WTC11 (cell line): ENCODE measurements around the gene MND1. TPM values are rescaled to one million over a fixed set of nuclear protein-coding genes. Genes with fewer than 3 reads are reported as not detected.
"Not testable (repeated sequence)": the region's sequence is repeated elsewhere in the genome, so short reads cannot be mapped to it uniquely, and the experiment has no call there.

Experiments used
- ATAC-seq: fragments of 200-7000 bp; cut with Tn5 transposase; 2 replicates; pipeline ENCODE4 v1.10.0; 2021; ENCODE audit warnings: mild to moderate bottlenecking, moderate library complexity
- CTCF ChIA-PET: fragments of 300-600 bp; sonication (Branson Sonifier 250); formaldehyde crosslinking; loops from one replicate; lab custom pipeline; 2021; ENCODE audit warnings: antibody characterized with exemption; lab: Charles Lee
- POLR2A ChIA-PET: fragments of 350-600 bp; sonication (Branson Sonifier 250); formaldehyde crosslinking; loops from one replicate; lab custom pipeline; 2021; ENCODE audit warnings: antibody characterized with exemption; lab: Charles Lee
- DNase-seq: peaks from one replicate; pipeline ENCODE4 v3.0.0; 2021; ENCODE audit warnings: low spot score
- H3K27ac Mint-ChIP-seq: 2 replicates; pipeline ENCODE4 v1.8.0; 2021; ENCODE audit warnings: mixed read lengths
- H3K27me3 Mint-ChIP-seq: 2 replicates; pipeline ENCODE4 v1.8.0; 2021; ENCODE audit warnings: low read depth, mild to moderate bottlenecking, moderate library complexity, mixed read lengths
- H3K36me3 Mint-ChIP-seq: 2 replicates; pipeline ENCODE4 v1.8.0; 2021; ENCODE audit warnings: mixed read lengths
- H3K4me1 Mint-ChIP-seq: 2 replicates; pipeline ENCODE4 v1.8.0; 2022; ENCODE audit warnings: mixed read lengths
- H3K4me3 Mint-ChIP-seq: 2 replicates; pipeline ENCODE4 v1.8.0; 2021; ENCODE audit warnings: mild to moderate bottlenecking, moderate library complexity, mixed read lengths
- H3K9me3 Mint-ChIP-seq: 2 replicates; pipeline ENCODE4 v1.8.0; 2021; ENCODE audit warnings: mixed read lengths
- ARID4B ChIP-seq: sonication (generic); formaldehyde crosslinking; IDR thresholded peaks from 2 replicates; pipeline ENCODE4 v1.8.0; 2023; ENCODE audit warnings: missing genetic modification reagents, mild to moderate bottlenecking, borderline replicate concordance
- CDX4 ChIP-seq: fragments of 250-450 bp; sonication (Bioruptor Pico); IDR thresholded peaks from 2 replicates; pipeline ENCODE4 v1.9.0; 2021; ENCODE audit warnings: moderate library complexity, mild to moderate bottlenecking, inconsistent platforms, borderline replicate concordance
- E2F1 ChIP-seq: sonication (generic); formaldehyde crosslinking; IDR thresholded peaks from 2 replicates; pipeline ENCODE4 v1.8.0; 2022; ENCODE audit warnings: mild to moderate bottlenecking, missing genetic modification reagents
- GRHL2 ChIP-seq: fragments of 250-450 bp; sonication (Bioruptor Pico); IDR thresholded peaks from 2 replicates; pipeline ENCODE4 v1.8.0; 2022; ENCODE audit warnings: mild to moderate bottlenecking, moderate library complexity; ENCODE audit not compliant: insufficient replicate concordance, severe bottlenecking
- GTF2I ChIP-seq: fragments of 250-450 bp; sonication (Bioruptor Pico); conservative IDR thresholded peaks from 2 replicates; pipeline ENCODE4 v1.4.0; 2021; ENCODE audit warnings: mild to moderate bottlenecking
- SP1 ChIP-seq: sonication (generic); formaldehyde crosslinking; conservative IDR thresholded peaks from 2 replicates; pipeline ENCODE4 v1.8.1; 2022; ENCODE audit warnings: missing genetic modification reagents
- STAT6 ChIP-seq: sonication (generic); formaldehyde crosslinking; conservative IDR thresholded peaks from 2 replicates; pipeline ENCODE4 v1.8.1; 2023; ENCODE audit warnings: mild to moderate bottlenecking, low read depth, missing genetic modification reagents, moderate library complexity
- TEAD1 ChIP-seq: sonication (generic); formaldehyde crosslinking; IDR thresholded peaks from 2 replicates; pipeline ENCODE4 v1.8.0; 2022; ENCODE audit warnings: mild to moderate bottlenecking, missing genetic modification reagents
- ZNF138 ChIP-seq: sonication (generic); formaldehyde crosslinking; conservative IDR thresholded peaks from 2 replicates; pipeline ENCODE4 v1.8.1; 2022; ENCODE audit warnings: mild to moderate bottlenecking, moderate library complexity, missing genetic modification reagents
- ZNF219 ChIP-seq: sonication (generic); formaldehyde crosslinking; IDR thresholded peaks from 2 replicates; pipeline ENCODE4 v1.8.0; 2023; ENCODE audit warnings: missing genetic modification reagents, mild to moderate bottlenecking, borderline replicate concordance
- ZNF317 ChIP-seq: sonication (generic); formaldehyde crosslinking; IDR thresholded peaks from 2 replicates; pipeline ENCODE4 v1.8.1; 2023; ENCODE audit warnings: low read depth, mild to moderate bottlenecking, moderate library complexity, missing genetic modification reagents, borderline replicate concordance
- ZNF425 ChIP-seq: fragments of 250-450 bp; sonication (Bioruptor Pico); conservative IDR thresholded peaks from 2 replicates; pipeline ENCODE4 v1.9.0; 2021; ENCODE audit warnings: mild to moderate bottlenecking
- total RNA-seq: library from RNA; stranded (reverse); gene quantifications from 3 replicates; pipeline ENCODE4 v1.2.3, GENCODE V29; 2021

The MND1 gene
- total RNA-seq, 1 experiment from 2014 or later, result 36.0 TPM

GRCh38 chr4:153413842-153414241, 69.4 kb downstream of the MND1 start:
- Mint-ChIP-seq H3K9me3 (no peaks in the 10 kb centered on the region), H3K4me3 (no peak overlapping the region), H3K27ac (peak overlapping the region; percentile 63), H3K27me3 (no peaks in the 10 kb centered on the region), H3K36me3 (peaks cover 24% of the 10 kb centered on the region), H3K4me1 (peaks cover 17% of the 10 kb centered on the region)
- peak; percentile 64 for ATAC-seq
- TF ChIP-seq ZNF138 (no peak), GTF2I (no peak), CDX4 (CRISPR knock-in tag) (no peak), STAT6 (no peak), E2F1 (CRISPR knock-in tag) (no peak), TEAD1 (CRISPR knock-in tag) (no peak), GRHL2 (no peak), ARID4B (CRISPR knock-in tag) (no peak), ZNF425 (no peak), ZNF219 (CRISPR knock-in tag) (no peak), SP1 (no peak), ZNF317 (CRISPR knock-in tag) (no peak)
- POLR2A ChIA-PET, result no interaction called here
- no peak for DNase-seq
- CTCF ChIA-PET, result no interaction called here

GRCh38 chr4:153416456-153416855, 72.0 kb downstream of the MND1 start:
- DNase-seq, CTCF ChIA-PET, ATAC-seq, H3K27ac Mint-ChIP-seq, H3K9me3 Mint-ChIP-seq, H3K4me3 Mint-ChIP-seq, H3K27me3 Mint-ChIP-seq, POLR2A ChIA-PET: not testable (repeated sequence)
- Mint-ChIP-seq H3K36me3 (peaks cover 19% of the 10 kb centered on the region), H3K4me1 (peaks cover 26% of the 10 kb centered on the region)
